HCT116 (cell line): Measurements from ENCODE around the gene GALNT13. TPM values are rescaled to one million over a fixed set of nuclear protein-coding genes. Genes with fewer than 3 reads are reported as not detected.

Source experiments
- ATAC-seq: fragments of 200-7000 bp; cut with Tn5 transposase; 2 replicates; pipeline ENCODE4 v1.9.1; 2020; ENCODE audit warnings: mild to moderate bottlenecking, moderate library complexity
- BruUV-seq: library from RNA; stranded (reverse); fragments of 400-500 nt; replicated peaks from 2 replicates; lab custom pipeline; 2021; lab: Mats Ljungman, UMichigan
- CTCF ChIA-PET: fragments of 300-600 bp; sonication (Branson Sonifier 250); formaldehyde crosslinking; loops from one replicate; lab custom pipeline; 2021; ENCODE audit warnings: antibody characterized with exemption; lab: Charles Lee
- POLR2A ChIA-PET: fragments of 300-600, 350-600 bp; sonication (Branson Sonifier 250); formaldehyde crosslinking; loops from one replicate; lab custom pipeline; 2021; ENCODE audit warnings: antibody characterized with exemption; lab: Charles Lee
- RAD21 ChIA-PET, 2 experiments: fragments of 300-600 bp; sonication (Branson Sonifier 250); formaldehyde crosslinking; loops; one replicate each; lab custom pipeline; 2023; ENCODE audit warnings: low total read pairs in 2 of 2; ENCODE audit not compliant: uncharacterized antibody in 2 of 2, unreplicated experiment in 2 of 2, low non-redundant PET in 1 of 2; lab: Charles Lee
- DNase-seq: peaks from one replicate; pipeline ENCODE4 v3.0.0-alpha.2; 2010; ENCODE audit warnings: low read depth, low spot score
- H2AFZ ChIP-seq: fragments of 200-600 bp; shearing (Covaris generic), sonication (generic); 2 replicates; pipeline ENCODE4 v1.6.1; 2017; ENCODE audit warnings: low read depth, mixed run types, mixed read lengths, antibody characterized with exemption, low read length; ENCODE audit not compliant: poor library complexity, severe bottlenecking
- H3K27ac ChIP-seq: 2 replicates; pipeline ENCODE4 v1.5.1; 2012; ENCODE audit warnings: low read depth, low read length
- H3K27me3 ChIP-seq: fragments of 200-600 bp; sonication (generic); 2 replicates; pipeline ENCODE4 v1.6.1; 2016; ENCODE audit warnings: mixed run types, low read length, mixed read lengths; ENCODE audit not compliant: insufficient read depth
- H3K36me3 ChIP-seq, 2 experiments: fragments of 200-500 bp in 1 of 2; fragments of 200-600 bp in 1 of 2; sonication (Bioruptor generic) in 1 of 2; sonication (generic) in 1 of 2; 2 replicates each; pipeline versions ENCODE4 v1.5.1 to v1.6.1; 2014 to 2016; ENCODE audit warnings: low read length in 2 of 2, inconsistent platforms in 1 of 2, mixed read lengths in 1 of 2, mixed run types in 1 of 2; ENCODE audit not compliant: insufficient read depth in 2 of 2, control insufficient read depth in 1 of 2
- H3K4me1 ChIP-seq, 2 experiments: fragments of 200-600 bp in 1 of 2; sonication (generic) in 1 of 2; 2 replicates each; pipeline versions ENCODE4 v1.5.1 to v1.6.1; 2012 to 2017; ENCODE audit warnings: low read length in 2 of 2, inconsistent platforms in 1 of 2, mild to moderate bottlenecking in 1 of 2, mixed read lengths in 1 of 2, mixed run types in 1 of 2, moderate library complexity in 1 of 2; ENCODE audit not compliant: insufficient read depth in 2 of 2, control insufficient read depth in 1 of 2
- H3K4me2 ChIP-seq: fragments of 200-600 bp; sonication (generic); 2 replicates; pipeline ENCODE4 v1.6.1; 2017; ENCODE audit warnings: mixed run types, low read length, mixed read lengths
- H3K4me3 ChIP-seq, 2 experiments: fragments of 200-600 bp in 1 of 2; sonication (generic) in 1 of 2; replicated peaks in 1 of 2; 2 replicates each; pipeline ENCODE4 v1.5.1; 2011 to 2016; ENCODE audit warnings: low read length in 2 of 2, control low read depth in 1 of 2, low read depth in 1 of 2, mild to moderate bottlenecking in 1 of 2, mixed read lengths in 1 of 2, mixed run types in 1 of 2
- H3K79me2 ChIP-seq: fragments of 200-600 bp; sonication (generic); 2 replicates; pipeline ENCODE4 v1.6.1; 2017; ENCODE audit warnings: mild to moderate bottlenecking, mixed run types, low read length, moderate library complexity, mixed read lengths; ENCODE audit not compliant: insufficient read depth
- H3K9ac ChIP-seq: fragments of 200-600 bp; sonication (generic); 2 replicates; pipeline ENCODE4 v1.6.1; 2016; ENCODE audit warnings: low read length, mixed read lengths
- H3K9me2 ChIP-seq: fragments of 200-600 bp; sonication (generic), shearing (Covaris generic); 2 replicates; pipeline ENCODE4 v1.6.1; 2017; ENCODE audit warnings: mixed run types, mild to moderate bottlenecking, moderate library complexity; ENCODE audit not compliant: insufficient read depth
- H3K9me3 ChIP-seq, 2 experiments: fragments of 200-500 bp in 1 of 2; fragments of 200-600 bp in 1 of 2; sonication (Bioruptor generic) in 1 of 2; sonication (generic) in 1 of 2; 2 replicates each; pipeline ENCODE4 v1.6.1; 2014 to 2017; ENCODE audit warnings: low read length in 2 of 2, mixed read lengths in 2 of 2, inconsistent platforms in 1 of 2, low read depth in 1 of 2, mild to moderate bottlenecking in 1 of 2, mixed run types in 1 of 2, moderate library complexity in 1 of 2; ENCODE audit not compliant: control insufficient read depth in 1 of 2, insufficient read depth in 1 of 2
- H4K20me1 ChIP-seq: fragments of 200-600 bp; sonication (generic), shearing (Covaris generic); 2 replicates; pipeline ENCODE4 v1.6.1; 2017; ENCODE audit warnings: mixed run types, mild to moderate bottlenecking, moderate library complexity; ENCODE audit not compliant: insufficient read depth
- CBX3 ChIP-seq: IDR thresholded peaks from 2 replicates; pipeline ENCODE4 v1.6.1; 2012; ENCODE audit warnings: low read depth
- CEBPB ChIP-seq: IDR thresholded peaks from 2 replicates; pipeline ENCODE4 v1.6.1; 2012; ENCODE audit warnings: low read depth
- EGR1 ChIP-seq: IDR thresholded peaks from 2 replicates; pipeline ENCODE4 v1.6.1; 2012; ENCODE audit warnings: low read depth
- EZH2 ChIP-seq: fragments of 200-600 bp; sonication (generic); IDR thresholded peaks from 2 replicates; pipeline ENCODE4 v1.6.1; 2017; ENCODE audit warnings: antibody characterized with exemption, mixed run types
- JUND ChIP-seq: IDR thresholded peaks from 2 replicates; pipeline ENCODE4 v1.6.1; 2012
- POLR2A ChIP-seq: IDR thresholded peaks from 2 replicates; pipeline ENCODE4 v1.7.0; 2011; ENCODE audit warnings: borderline replicate concordance; ENCODE audit not compliant: insufficient read depth, insufficient read length; ENCODE audit errors: extremely low read depth
- POLR2AphosphoS5 ChIP-seq: IDR thresholded peaks from 2 replicates; pipeline ENCODE4 v1.6.1; 2011; ENCODE audit warnings: mild to moderate bottlenecking, low read depth, low read length, moderate library complexity
- SIN3A ChIP-seq: IDR thresholded peaks from 2 replicates; pipeline ENCODE4 v1.6.1; 2012; ENCODE audit warnings: low read depth
- SP1 ChIP-seq: IDR thresholded peaks from 2 replicates; pipeline ENCODE4 v1.6.1; 2012; ENCODE audit warnings: low read depth
- SRF ChIP-seq: IDR thresholded peaks from 2 replicates; pipeline ENCODE4 v1.6.1; 2012; ENCODE audit warnings: low read depth
- TCF7L2 ChIP-seq: IDR thresholded peaks from 2 replicates; pipeline ENCODE4 v1.7.0; 2011; ENCODE audit warnings: borderline replicate concordance, inconsistent platforms; ENCODE audit not compliant: insufficient read depth, insufficient read length; ENCODE audit errors: extremely low read depth
- YY1 ChIP-seq: IDR thresholded peaks from 2 replicates; pipeline ENCODE4 v1.6.1; 2011; ENCODE audit warnings: low read length, low read depth, moderate library complexity, mild to moderate bottlenecking; ENCODE audit not compliant: insufficient replicate concordance; ENCODE audit errors: extremely low read depth
- ZFX ChIP-seq: fragments of 450-650 bp; IDR thresholded peaks from 2 replicates; pipeline ENCODE4 v1.6.1; 2017
- ZNF274 ChIP-seq: fragments of 200-500 bp; sonication (Bioruptor generic); IDR thresholded peaks from 2 replicates; pipeline ENCODE4 v1.6.1; 2014; ENCODE audit warnings: mild to moderate bottlenecking, low read depth, low read length, inconsistent platforms
- intact Hi-C: fragments of 100-400 bp; cut with micrococcal nuclease; formaldehyde crosslinking; loops from 2 replicates; pipeline ENCODE4 v1.10.0; 2022
- total RNA-seq: library from RNA; stranded (reverse); gene quantifications from one replicate; pipeline ENCODE4 v1.2.1, GENCODE V29; 2021; ENCODE audit not compliant: unreplicated experiment
- TF ChIP-seq, protein P1 (sequence below): IDR thresholded peaks from 2 replicates; pipeline ENCODE4 v1.6.1; 2012
- TF ChIP-seq, protein P2 (sequence below): IDR thresholded peaks from 2 replicates; pipeline ENCODE4 v1.6.1; 2012
- TF ChIP-seq, protein P3 (sequence below), 3 experiments: fragments of 200-600 bp in 1 of 3; sonication (generic) in 1 of 3; IDR thresholded peaks in 2 of 3; conservative IDR thresholded peaks in 1 of 3; 2 replicates each; pipeline ENCODE4 v1.5.1; 2012 to 2017; ENCODE audit warnings: low read depth in 2 of 3, low read length in 2 of 3, antibody characterized with exemption in 1 of 3, borderline replicate concordance in 1 of 3, control low read depth in 1 of 3, mild to moderate bottlenecking in 1 of 3, mixed read lengths in 1 of 3, mixed run types in 1 of 3, moderate library complexity in 1 of 3; ENCODE audit not compliant: insufficient read depth in 1 of 3
- TF ChIP-seq, protein P4 (sequence below): IDR thresholded peaks from 2 replicates; pipeline ENCODE4 v1.6.1; 2011; ENCODE audit warnings: mild to moderate bottlenecking, low read length, moderate library complexity; ENCODE audit not compliant: insufficient replicate concordance; ENCODE audit errors: extremely low read depth

GALNT13 gene
- total RNA-seq, 1 experiment from 2014 or later: 0.44 TPM

DNA sequence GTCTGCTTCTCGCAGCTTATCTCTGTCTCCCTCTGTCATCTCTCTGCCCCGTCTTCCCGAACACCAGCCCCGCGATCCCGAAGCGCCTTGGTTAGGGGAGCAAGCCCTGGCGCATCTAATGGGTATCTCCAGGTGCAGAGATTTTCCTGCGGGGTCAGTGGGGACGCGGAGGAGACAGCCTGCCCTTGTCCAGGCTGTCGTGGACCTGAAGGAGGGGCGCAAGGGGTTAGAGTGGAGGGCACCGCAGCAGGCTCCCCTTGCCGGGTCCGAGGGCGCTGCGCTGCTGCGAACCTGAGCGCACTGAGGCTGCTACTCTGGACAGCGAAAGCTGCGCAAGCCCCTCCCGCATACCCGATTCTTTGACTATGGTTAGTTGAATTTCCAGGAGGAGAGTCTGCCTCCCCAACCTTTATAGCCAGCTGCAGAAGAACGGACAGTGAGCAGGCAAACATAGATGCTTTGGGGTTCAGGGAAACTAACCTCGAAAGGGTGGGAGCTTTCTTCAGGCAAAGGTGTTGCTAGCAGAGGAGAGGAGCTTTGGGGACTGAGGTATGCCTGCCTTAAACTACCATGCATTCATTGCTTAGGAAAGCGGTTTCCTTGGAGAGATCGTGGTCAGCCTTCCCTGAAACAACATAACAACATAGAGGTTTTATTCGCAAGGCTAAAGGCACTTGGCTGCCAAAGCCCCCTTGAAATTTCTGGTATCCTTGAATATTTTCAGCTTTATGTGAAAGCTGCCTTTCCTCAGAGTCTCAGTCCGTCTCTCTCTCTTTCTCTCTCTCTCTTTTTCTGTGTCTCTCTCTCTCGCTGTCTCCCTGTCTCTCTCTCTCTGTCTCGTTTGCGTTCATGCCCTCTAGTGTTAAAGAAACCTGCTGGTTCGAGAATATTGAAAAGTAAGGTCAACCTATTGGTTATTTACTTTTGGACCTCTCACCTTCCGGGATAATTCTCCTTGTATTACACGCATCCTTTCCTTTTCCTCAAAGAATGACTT is 1.6 kb downstream of the GALNT13 start:
- H3K4me3 ChIP-seq: no peak overlapping the region
- intact Hi-C loops: loop anchor here (5.0 kb wide), 1 partner anchor 504 kb away; no protein-coding TSS in a partner anchor
- ChIA-PET POLR2A (no interaction called here), RAD21 (no interaction called here), CTCF (no interaction called here)
- no peaks in the 10 kb centered on the region for H3K36me3 ChIP-seq
- no peak overlapping the region for H3K9ac ChIP-seq
- no peak overlapping the region for H2AFZ ChIP-seq
- no peak for DNase-seq
- BruUV-seq: no TSS peak
- H3K9me2 ChIP-seq: no peaks in the 10 kb centered on the region
- no peak overlapping the region for H3K27ac ChIP-seq
- no peak overlapping the region for H3K4me2 ChIP-seq
- H3K79me2 ChIP-seq: no peaks in the 10 kb centered on the region
- H3K4me1 ChIP-seq: no peaks in the 10 kb centered on the region
- TF ChIP-seq CBX3 (no peak), ZFX (no peak), TCF7L2 (no peak), ZNF274 (no peak), CEBPB (no peak), SP1 (no peak), POLR2A (no peak), SIN3A (no peak), POLR2AphosphoS5 (no peak), YY1 (no peak), SRF (no peak), EZH2 (no peak), JUND (no peak), EGR1 (no peak)
- TF ChIP-seq, protein P1, sequence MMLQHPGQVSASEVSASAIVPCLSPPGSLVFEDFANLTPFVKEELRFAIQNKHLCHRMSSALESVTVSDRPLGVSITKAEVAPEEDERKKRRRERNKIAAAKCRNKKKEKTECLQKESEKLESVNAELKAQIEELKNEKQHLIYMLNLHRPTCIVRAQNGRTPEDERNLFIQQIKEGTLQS: no peak
- TF ChIP-seq, protein P2, sequence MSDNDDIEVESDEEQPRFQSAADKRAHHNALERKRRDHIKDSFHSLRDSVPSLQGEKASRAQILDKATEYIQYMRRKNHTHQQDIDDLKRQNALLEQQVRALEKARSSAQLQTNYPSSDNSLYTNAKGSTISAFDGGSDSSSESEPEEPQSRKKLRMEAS: no peak
- TF ChIP-seq, protein P3, sequence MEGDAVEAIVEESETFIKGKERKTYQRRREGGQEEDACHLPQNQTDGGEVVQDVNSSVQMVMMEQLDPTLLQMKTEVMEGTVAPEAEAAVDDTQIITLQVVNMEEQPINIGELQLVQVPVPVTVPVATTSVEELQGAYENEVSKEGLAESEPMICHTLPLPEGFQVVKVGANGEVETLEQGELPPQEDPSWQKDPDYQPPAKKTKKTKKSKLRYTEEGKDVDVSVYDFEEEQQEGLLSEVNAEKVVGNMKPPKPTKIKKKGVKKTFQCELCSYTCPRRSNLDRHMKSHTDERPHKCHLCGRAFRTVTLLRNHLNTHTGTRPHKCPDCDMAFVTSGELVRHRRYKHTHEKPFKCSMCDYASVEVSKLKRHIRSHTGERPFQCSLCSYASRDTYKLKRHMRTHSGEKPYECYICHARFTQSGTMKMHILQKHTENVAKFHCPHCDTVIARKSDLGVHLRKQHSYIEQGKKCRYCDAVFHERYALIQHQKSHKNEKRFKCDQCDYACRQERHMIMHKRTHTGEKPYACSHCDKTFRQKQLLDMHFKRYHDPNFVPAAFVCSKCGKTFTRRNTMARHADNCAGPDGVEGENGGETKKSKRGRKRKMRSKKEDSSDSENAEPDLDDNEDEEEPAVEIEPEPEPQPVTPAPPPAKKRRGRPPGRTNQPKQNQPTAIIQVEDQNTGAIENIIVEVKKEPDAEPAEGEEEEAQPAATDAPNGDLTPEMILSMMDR (IDR thresholded peaks at IDR 0.05 in 2 of 3, conservative IDR thresholded peaks at IDR 0.05 in 1 of 3; ENCODE audit: borderline replicate concordance in 1 of 3, insufficient read depth in 1 of 3, low read depth in 2 of 3, low read length in 2 of 3): no peak
- TF ChIP-seq, protein P4, sequence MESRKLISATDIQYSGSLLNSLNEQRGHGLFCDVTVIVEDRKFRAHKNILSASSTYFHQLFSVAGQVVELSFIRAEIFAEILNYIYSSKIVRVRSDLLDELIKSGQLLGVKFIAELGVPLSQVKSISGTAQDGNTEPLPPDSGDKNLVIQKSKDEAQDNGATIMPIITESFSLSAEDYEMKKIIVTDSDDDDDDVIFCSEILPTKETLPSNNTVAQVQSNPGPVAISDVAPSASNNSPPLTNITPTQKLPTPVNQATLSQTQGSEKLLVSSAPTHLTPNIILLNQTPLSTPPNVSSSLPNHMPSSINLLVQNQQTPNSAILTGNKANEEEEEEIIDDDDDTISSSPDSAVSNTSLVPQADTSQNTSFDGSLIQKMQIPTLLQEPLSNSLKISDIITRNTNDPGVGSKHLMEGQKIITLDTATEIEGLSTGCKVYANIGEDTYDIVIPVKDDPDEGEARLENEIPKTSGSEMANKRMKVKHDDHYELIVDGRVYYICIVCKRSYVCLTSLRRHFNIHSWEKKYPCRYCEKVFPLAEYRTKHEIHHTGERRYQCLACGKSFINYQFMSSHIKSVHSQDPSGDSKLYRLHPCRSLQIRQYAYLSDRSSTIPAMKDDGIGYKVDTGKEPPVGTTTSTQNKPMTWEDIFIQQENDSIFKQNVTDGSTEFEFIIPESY: no peak
- ATAC-seq: no peak
- no peaks in the 10 kb centered on the region for H4K20me1 ChIP-seq
- H3K27me3 ChIP-seq: no peaks in the 10 kb centered on the region
- no peaks in the 10 kb centered on the region for H3K9me3 ChIP-seq
